Gastroesophageal sphincter (tissue), 4 donors: Measurements from ENCODE around the gene TET2. TPM values are rescaled to one million over a fixed set of nuclear protein-coding genes. Genes with fewer than 3 reads are reported as not detected.
A peak's percentile ranks its signal among the peaks of the same experiment; 100 is the strongest.

Experiments used
- ATAC-seq: fragments of 150-250 bp; one replicate; pipeline ENCODE4 v1.9.1; 2016; ENCODE audit warnings: mild to moderate bottlenecking, moderate library complexity
- H3K27ac ChIP-seq, 4 donors: fragments of 200-600 bp; sonication (generic) in 3 of 4; 1 replicate in 3 of 4; 2 replicates in 1 of 4; pipeline ENCODE4 v1.5.1; 2016 to 2019
- H3K27me3 ChIP-seq: fragments of 200-600 bp; sonication (generic); one replicate; pipeline ENCODE4 v1.5.1; 2019
- H3K36me3 ChIP-seq, 2 donors: fragments of 200-600 bp; sonication (generic); one replicate each; pipeline ENCODE4 v1.5.1; 2019; ENCODE audit warnings: control low read depth in 1 of 2
- H3K4me1 ChIP-seq, 3 donors: fragments of 200-600 bp; sonication (generic); 1 replicate in 2 of 3; 2 replicates in 1 of 3; pipeline ENCODE4 v1.5.1; 2016 to 2019; ENCODE audit warnings: control low read depth in 2 of 3
- H3K4me3 ChIP-seq, 2 donors: fragments of 200-600 bp; sonication (generic); one replicate each; pipeline ENCODE4 v1.5.1; 2019; ENCODE audit warnings: mild to moderate bottlenecking in 1 of 2, moderate library complexity in 1 of 2
- H3K9me3 ChIP-seq, 3 donors: fragments of 200-600 bp; sonication (generic); one replicate each; pipeline ENCODE4 v1.5.1; 2017 to 2019; ENCODE audit warnings: control low read depth in 2 of 3
- EP300 ChIP-seq: sonication (generic); formaldehyde crosslinking; IDR thresholded peaks from one replicate; pipeline ENCODE4 v1.6.1; 2017; ENCODE audit warnings: antibody characterized with exemption, mild to moderate bottlenecking
- POLR2A ChIP-seq, 2 donors: fragments of 450-650 bp; IDR thresholded peaks; one replicate each; pipeline ENCODE4 v1.6.1; 2017; ENCODE audit warnings: antibody characterized with exemption in 2 of 2, mild to moderate bottlenecking in 2 of 2, moderate library complexity in 1 of 2
- POLR2AphosphoS5 ChIP-seq: sonication (generic); formaldehyde crosslinking; IDR thresholded peaks from one replicate; pipeline ENCODE4 v1.6.1; 2017; ENCODE audit warnings: antibody characterized with exemption
- WGBS, 2 donors: methylation state at CpG; one replicate each; pipeline ENCODE4 v1.1.5; 2018; ENCODE audit warnings: low coverage in 1 of 2; 5-methylcytosine and 5-hydroxymethylcytosine counted together
- total RNA-seq, 4 donors: library from RNA; depleted of rRNA; stranded (reverse); fragments of >200 nt; gene quantifications; one replicate each; pipeline ENCODE4 v1.1.0, GENCODE V29; 2016
- TF ChIP-seq, protein P1 (sequence below), 4 experiments: fragments of 200-600 bp in 2 of 4; fragments of 450-650 bp in 2 of 4; sonication (generic) in 1 of 4; IDR thresholded peaks; one replicate each; pipeline ENCODE4 v1.5.1; 2017 to 2019; ENCODE audit warnings: antibody characterized with exemption in 4 of 4, mild to moderate bottlenecking in 2 of 4, moderate library complexity in 2 of 4

The TET2 gene
- total RNA-seq, 4 donors from 2014 or later = 22.5 to 37.7 (median 27.8) TPM

DNA sequence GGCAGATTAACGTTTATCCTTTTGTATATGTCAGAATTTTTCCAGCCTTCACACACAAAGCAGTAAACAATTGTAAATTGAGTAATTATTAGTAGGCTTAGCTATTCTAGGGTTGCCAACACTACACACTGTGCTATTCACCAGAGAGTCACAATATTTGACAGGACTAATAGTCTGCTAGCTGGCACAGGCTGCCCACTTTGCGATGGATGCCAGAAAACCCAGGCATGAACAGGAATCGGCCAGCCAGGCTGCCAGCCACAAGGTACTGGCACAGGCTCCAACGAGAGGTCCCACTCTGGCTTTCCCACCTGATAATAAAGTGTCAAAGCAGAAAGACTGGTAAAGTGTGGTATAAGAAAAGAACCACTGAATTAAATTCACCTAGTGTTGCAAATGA is 94.8 kb downstream of the TET2 start:
- H3K4me1 ChIP-seq = peaks cover 0 to 14% (median 3%) of the 10 kb centered on the region in 3 donors
- H3K27me3 ChIP-seq = no peaks in the 10 kb centered on the region
- H3K36me3 ChIP-seq = peaks cover 0 to 23% of the 10 kb centered on the region in 2 donors
- no peak for ATAC-seq
- H3K27ac ChIP-seq = no peak overlapping the region
- no peaks in the 10 kb centered on the region for H3K9me3 ChIP-seq
- WGBS, 2 donors = 21 to 48% methylated on average over 2 to 4 of the region's 4 CpGs
- peak; percentile 18 for TF ChIP-seq POLR2AphosphoS5
- TF ChIP-seq POLR2A (IDR thresholded peaks at IDR 0.05) = no peak
- H3K4me3 ChIP-seq = no peak overlapping the region

DNA sequence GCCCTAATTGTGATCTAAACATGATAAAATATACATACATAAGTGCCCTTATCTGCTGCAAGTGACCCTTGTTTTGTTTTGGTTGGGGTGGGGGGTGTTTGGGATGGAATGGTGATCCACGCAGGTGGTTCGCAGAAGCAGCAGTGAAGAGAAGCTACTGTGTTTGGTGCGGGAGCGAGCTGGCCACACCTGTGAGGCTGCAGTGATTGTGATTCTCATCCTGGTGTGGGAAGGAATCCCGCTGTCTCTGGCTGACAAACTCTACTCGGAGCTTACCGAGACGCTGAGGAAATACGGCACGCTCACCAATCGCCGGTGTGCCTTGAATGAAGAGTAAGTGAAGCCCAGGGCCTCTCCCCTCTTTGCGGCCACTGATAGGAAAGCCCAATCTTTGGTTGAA is 96.8 kb downstream of the TET2 start:
- Histone ChIP-seq H3K27ac (no peak overlapping the region), H3K27me3 (no peaks in the 10 kb centered on the region), H3K4me3 (no peak overlapping the region), H3K36me3 (peaks cover 0 to 17% of the 10 kb centered on the region in 2 donors), H3K4me1 (peaks cover 0 to 17% (median 3%) of the 10 kb centered on the region in 3 donors), H3K9me3 (no peaks in the 10 kb centered on the region)
- 96 to 100% methylated on average over 2 to 8 of the region's 13 CpGs for WGBS, 2 donors
- ATAC-seq = no peak
- TF ChIP-seq POLR2A (IDR thresholded peaks at IDR 0.05) (no peak), POLR2AphosphoS5 (no peak), EP300 (no peak)
- TF ChIP-seq, protein P1, sequence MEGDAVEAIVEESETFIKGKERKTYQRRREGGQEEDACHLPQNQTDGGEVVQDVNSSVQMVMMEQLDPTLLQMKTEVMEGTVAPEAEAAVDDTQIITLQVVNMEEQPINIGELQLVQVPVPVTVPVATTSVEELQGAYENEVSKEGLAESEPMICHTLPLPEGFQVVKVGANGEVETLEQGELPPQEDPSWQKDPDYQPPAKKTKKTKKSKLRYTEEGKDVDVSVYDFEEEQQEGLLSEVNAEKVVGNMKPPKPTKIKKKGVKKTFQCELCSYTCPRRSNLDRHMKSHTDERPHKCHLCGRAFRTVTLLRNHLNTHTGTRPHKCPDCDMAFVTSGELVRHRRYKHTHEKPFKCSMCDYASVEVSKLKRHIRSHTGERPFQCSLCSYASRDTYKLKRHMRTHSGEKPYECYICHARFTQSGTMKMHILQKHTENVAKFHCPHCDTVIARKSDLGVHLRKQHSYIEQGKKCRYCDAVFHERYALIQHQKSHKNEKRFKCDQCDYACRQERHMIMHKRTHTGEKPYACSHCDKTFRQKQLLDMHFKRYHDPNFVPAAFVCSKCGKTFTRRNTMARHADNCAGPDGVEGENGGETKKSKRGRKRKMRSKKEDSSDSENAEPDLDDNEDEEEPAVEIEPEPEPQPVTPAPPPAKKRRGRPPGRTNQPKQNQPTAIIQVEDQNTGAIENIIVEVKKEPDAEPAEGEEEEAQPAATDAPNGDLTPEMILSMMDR (IDR thresholded peaks at IDR 0.05) = no peak

DNA sequence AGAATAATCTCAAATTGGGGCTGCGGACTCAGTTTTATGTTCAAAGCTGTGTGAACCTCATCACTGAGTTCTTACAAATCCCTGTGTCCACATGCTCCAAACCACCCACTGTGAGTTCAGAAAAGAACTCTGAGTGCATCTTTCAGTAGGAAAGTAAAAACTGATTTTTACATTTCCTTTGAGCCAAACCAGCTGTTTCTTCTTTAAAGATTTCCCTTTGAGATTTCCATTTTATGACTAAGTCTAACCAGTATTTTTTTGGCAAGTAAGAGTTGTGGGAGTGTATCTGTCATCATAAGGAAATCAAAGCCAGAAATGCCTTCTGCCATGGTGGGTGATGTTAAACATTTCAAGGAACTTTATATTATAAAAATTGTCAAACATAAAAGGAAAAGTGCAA is 100.0 kb downstream of the TET2 start:
- H3K27ac ChIP-seq = no peak overlapping the region

DNA sequence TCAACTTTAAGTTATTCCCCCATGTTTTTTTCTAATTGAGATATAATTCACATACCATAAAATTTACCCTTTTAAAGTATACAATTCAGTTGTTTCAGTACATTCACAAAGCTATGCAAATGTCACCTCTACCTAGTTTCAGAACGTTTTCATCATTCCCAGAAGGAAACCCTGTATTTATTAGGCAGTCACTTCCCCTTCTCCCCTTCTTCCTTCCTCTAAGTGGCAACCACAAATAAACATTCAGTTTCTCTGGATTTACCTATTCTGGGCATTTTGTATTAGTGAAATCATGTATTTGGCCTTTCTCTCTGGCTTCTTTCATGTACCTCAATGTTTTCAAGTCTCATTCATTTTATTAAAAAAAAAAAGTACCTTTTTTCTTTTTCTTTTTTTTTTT is 101.9 kb downstream of the TET2 start:
- no peak overlapping the region for H3K27ac ChIP-seq
- H3K27me3 ChIP-seq = no peaks in the 10 kb centered on the region
- H3K4me3 ChIP-seq = no peak overlapping the region
- H3K9me3 ChIP-seq = no peaks in the 10 kb centered on the region
- ATAC-seq = no peak
- TF ChIP-seq POLR2A (IDR thresholded peaks at IDR 0.05) (no peak), EP300 (no peak)
- TF ChIP-seq, protein P1 (IDR thresholded peaks at IDR 0.05) = no peak
- H3K4me1 ChIP-seq = peaks cover 0 to 9% (median 3%) of the 10 kb centered on the region in 3 donors
- H3K36me3 ChIP-seq = peaks cover 0 to 40% of the 10 kb centered on the region in 2 donors
- 53 to 63% methylated on average over 1 of the region's 1 CpG for WGBS, 2 donors

More for the DNA sequence above, 100.0 kb downstream of the TET2 start:
- TF ChIP-seq POLR2AphosphoS5 = peak; percentile 25
- TF ChIP-seq, protein P1 (IDR thresholded peaks at IDR 0.05) = no peak
- H3K4me3 ChIP-seq = no peak overlapping the region
- WGBS, 2 donors = 43 to 67% methylated on average over 1 of the region's 1 CpG
- peaks cover 0 to 10% (median 3%) of the 10 kb centered on the region in 3 donors for H3K4me1 ChIP-seq
- H3K9me3 ChIP-seq = no peaks in the 10 kb centered on the region
- H3K36me3 ChIP-seq = peaks cover 0 to 34% of the 10 kb centered on the region in 2 donors
- no peak for ATAC-seq
- H3K27me3 ChIP-seq = no peaks in the 10 kb centered on the region

DNA sequence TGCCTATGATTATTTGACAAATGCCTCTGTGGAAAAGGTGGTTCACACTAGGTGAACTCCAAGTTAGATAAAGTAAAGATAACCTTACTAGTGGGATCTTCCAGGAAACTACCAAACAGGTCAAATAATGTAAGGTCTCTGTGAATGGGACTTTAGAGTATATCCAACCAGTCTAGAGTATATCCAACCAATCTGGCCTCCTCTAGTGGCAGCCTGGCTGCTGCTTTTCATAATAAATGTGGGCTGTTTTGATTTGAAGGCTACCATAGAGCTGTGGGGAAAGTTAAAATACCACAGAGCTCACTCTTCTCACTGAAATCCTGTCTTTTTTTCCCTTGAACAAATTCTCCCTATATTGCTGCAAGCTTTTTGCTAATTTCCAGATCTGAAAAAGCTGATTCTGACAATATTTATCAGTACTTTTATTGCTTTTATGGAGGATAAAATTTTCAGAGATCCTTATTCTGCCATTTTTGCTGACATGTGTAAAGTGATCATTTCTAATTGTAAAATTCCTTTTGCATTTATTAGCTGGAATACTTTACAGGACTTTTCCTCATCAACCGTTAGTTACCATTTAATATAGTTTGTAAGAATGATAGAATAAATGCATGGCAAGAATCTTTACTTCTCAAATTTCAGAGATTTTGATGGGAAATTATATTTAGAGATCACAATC is 111.3 kb downstream of the TET2 start:
- Histone ChIP-seq H3K36me3 (peaks cover 0 to 47% of the 10 kb centered on the region in 2 donors), H3K27ac (no peak overlapping the region), H3K4me3 (no peak overlapping the region), H3K4me1 (no peaks in the 10 kb centered on the region), H3K27me3 (no peaks in the 10 kb centered on the region), H3K9me3 (peaks cover 0 to 8% (median 0%) of the 10 kb centered on the region in 3 donors)
- TF ChIP-seq EP300 (no peak), POLR2A (IDR thresholded peaks at IDR 0.05) (no peak), POLR2AphosphoS5 (no peak)
- TF ChIP-seq, protein P1 (IDR thresholded peaks at IDR 0.05) = no peak
- no peak for ATAC-seq
- 88 to 100% methylated on average over 1 of the region's 1 CpG for WGBS, 2 donors
